Measurements from ENCODE around the gene TTC23L. TPM values are rescaled to one million over a fixed set of nuclear protein-coding genes. Genes with fewer than 3 reads are reported as not detected.
"Not testable (repeated sequence)": the region's sequence is repeated elsewhere in the genome, so short reads cannot be mapped to it uniquely, and the experiment has no call there.

TTC23L gene
- total RNA-seq, 2 donors from 2014 or later, result 0.35 TPM; not detected in 1

- no peak for DNase-seq
- peak overlapping the region; percentile 75 to 95 for H3K9ac ChIP-seq (ENCODE audit: low read depth in 2 of 2, low read length in 2 of 2)
- H3K27me3 ChIP-seq, result no peaks in the 10 kb centered on the region
- intact Hi-C loops (cut with DNase I), result no loop called here
- no peaks in the 10 kb centered on the region for H3K9me3 ChIP-seq
- peak overlapping the region; percentile 99 for H3K4me3 ChIP-seq
- no peak for TF ChIP-seq CTCF (IDR thresholded peaks at IDR 0.05)
- peaks cover 20% of the 10 kb centered on the region for H3K4me1 ChIP-seq
- H3K36me3 ChIP-seq, result no peaks in the 10 kb centered on the region
- peak overlapping the region; percentile 93 for H3K27ac ChIP-seq
These were observed 77.6 kb downstream of the TTC23L start for GRCh38 chr5:34916518-34916917.

- Histone ChIP-seq H3K27me3 (no peaks in the 10 kb centered on the region), H3K4me3 (no peak overlapping the region), H3K27ac (no peak overlapping the region), H3K36me3 (no peaks in the 10 kb centered on the region), H3K4me1 (peaks cover 20% of the 10 kb centered on the region), H3K9me3 (no peaks in the 10 kb centered on the region), H3K9ac (ENCODE audit: low read depth in 2 of 2, low read length in 2 of 2) (no peak overlapping the region)
- intact Hi-C loops (cut with DNase I), result no loop called here
- DNase-seq, result no peak
- TF ChIP-seq CTCF (IDR thresholded peaks at IDR 0.05), result no peak
These were observed 79.1 kb downstream of the TTC23L start for GRCh38 chr5:34918025-34918424.

- H3K36me3 ChIP-seq, result no peaks in the 10 kb centered on the region
These were observed 80.1 kb downstream of the TTC23L start for GRCh38 chr5:34919077-34919476.

GRCh38 chr5:34923256-34923655, 84.3 kb downstream of the TTC23L start:
- H3K9me3 ChIP-seq; DNase-seq; H3K4me3 ChIP-seq; H3K36me3 ChIP-seq; H3K4me1 ChIP-seq; H3K27ac ChIP-seq; H3K27me3 ChIP-seq; intact Hi-C loops (cut with DNase I); H3K9ac ChIP-seq (ENCODE audit: low read depth in 2 of 2, low read length in 2 of 2): not testable (repeated sequence)

More at GRCh38 chr5:34919077-34919476, 80.1 kb downstream of the TTC23L start:
- Histone ChIP-seq H3K27ac (no peak overlapping the region), H3K9me3 (no peaks in the 10 kb centered on the region), H3K27me3 (no peaks in the 10 kb centered on the region), H3K4me1 (peaks cover 14% of the 10 kb centered on the region), H3K9ac (ENCODE audit: low read depth in 2 of 2, low read length in 2 of 2) (no peak overlapping the region), H3K4me3 (no peak overlapping the region)
- TF ChIP-seq CTCF (IDR thresholded peaks at IDR 0.05), result no peak
- intact Hi-C loops (cut with DNase I), result no loop called here
- DNase-seq, result no peak

GRCh38 chr5:34923694-34924461, 84.9 kb downstream of the TTC23L start:
- Histone ChIP-seq H3K27ac (no peak overlapping the region), H3K9ac (ENCODE audit: low read depth in 2 of 2, low read length in 2 of 2) (no peak overlapping the region), H3K9me3 (no peaks in the 10 kb centered on the region), H3K36me3 (no peaks in the 10 kb centered on the region), H3K4me3 (no peak overlapping the region), H3K4me1 (no peaks in the 10 kb centered on the region), H3K27me3 (no peaks in the 10 kb centered on the region)
- TF ChIP-seq CTCF (IDR thresholded peaks at IDR 0.05), result no peak
- no peak for DNase-seq
- intact Hi-C loops (cut with DNase I), result no loop called here

- H3K9me3 ChIP-seq, result no peaks in the 10 kb centered on the region
- DNase-seq, result no peak
- no peak overlapping the region for H3K9ac ChIP-seq (ENCODE audit: low read depth in 2 of 2, low read length in 2 of 2)
- intact Hi-C loops (cut with DNase I), result no loop called here
- no peaks in the 10 kb centered on the region for H3K27me3 ChIP-seq
- no peaks in the 10 kb centered on the region for H3K36me3 ChIP-seq
- no peak overlapping the region for H3K4me3 ChIP-seq
- no peaks in the 10 kb centered on the region for H3K4me1 ChIP-seq
- H3K27ac ChIP-seq, result no peak overlapping the region
- TF ChIP-seq CTCF (IDR thresholded peaks at IDR 0.05), result no peak
These were observed 85.5 kb downstream of the TTC23L start for GRCh38 chr5:34924462-34924765.
